ENCODE measurements around the gene XIRP1.
A peak's percentile ranks its signal among the peaks of the same experiment; 100 is the strongest.

XIRP1 gene

DNA sequence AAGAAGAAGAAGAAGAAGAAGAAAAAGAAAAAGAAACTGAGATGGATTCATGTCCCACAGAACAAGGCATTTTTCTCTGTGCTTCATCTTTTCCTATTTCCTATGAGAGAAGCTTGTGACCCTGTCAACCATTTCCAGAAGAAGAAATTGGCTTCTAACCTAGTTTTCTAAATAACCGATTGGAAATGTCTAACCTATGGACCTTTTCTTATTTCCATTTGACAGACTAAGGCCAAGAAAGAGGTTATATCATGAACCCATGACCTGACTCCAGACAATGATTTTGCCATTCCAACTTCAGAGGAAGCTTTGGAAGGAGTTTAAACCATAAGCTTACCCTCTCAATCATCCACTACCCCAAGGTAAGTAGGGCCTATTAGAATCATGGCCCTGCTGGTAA is 22.7 kb downstream of the XIRP1 start:
- DNase-seq (ENCODE audit: low spot score) (no peak), FAIRE-seq (no peak)

DNA sequence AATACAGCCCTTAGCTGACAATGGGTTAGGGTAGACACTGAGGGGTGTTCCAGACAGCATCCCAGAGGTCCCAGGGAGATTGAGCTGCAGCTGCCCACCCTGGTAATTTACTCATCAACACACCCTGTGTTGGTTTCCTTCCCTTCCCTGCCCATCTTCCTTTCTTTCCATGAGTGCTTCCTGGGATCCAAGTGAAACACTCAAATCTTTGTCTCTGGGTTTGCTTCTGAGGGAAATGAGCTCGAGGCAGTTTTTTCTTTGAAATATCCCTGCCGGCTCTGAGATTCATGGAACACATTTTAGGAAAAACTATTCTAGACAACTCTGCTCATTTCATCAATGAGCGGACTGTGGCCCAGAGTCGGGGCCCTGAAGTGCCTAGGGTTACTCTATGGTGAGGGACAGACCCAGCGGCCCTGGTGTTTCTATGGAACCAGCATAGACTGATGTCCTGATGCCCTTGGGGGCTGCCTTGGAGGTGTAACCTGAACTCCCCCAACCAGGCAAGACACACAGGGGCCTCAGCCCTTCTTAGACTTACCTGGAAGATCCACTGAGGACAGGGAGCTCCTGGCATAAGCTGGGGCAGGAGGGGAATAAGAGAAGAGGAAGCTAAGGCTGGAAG is 24.1 kb downstream of the XIRP1 start:
- DNase-seq (ENCODE audit: low spot score), result no peak
- FAIRE-seq, result no peak

DNA sequence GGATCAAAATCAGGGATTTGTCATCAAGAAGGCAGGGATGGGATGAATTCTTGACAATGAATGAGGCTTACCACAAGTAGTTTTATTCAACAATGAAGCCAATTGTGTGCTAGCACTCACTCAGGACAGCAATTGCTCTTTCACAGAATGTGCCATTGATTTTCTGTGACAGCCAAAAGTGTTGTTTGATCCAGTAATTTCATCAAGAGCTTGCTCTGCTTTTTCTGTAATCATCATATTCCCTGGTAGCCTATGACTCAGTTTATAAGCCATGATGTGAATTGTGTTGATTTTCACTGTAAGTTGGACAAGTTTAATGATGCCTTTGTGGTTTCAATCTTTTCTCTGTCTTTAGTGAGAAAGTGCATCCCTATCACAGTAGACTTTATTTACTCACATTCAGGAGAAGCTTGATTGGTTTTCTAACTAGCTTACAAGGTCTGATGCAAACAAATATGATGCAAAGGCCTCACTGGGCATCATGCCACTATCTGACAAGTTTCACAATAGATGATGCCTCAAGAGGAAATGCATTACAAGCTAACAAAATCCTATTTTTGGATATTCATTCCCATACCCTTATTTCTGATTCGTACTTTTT is 25.4 kb downstream of the XIRP1 start:
- DNase-seq (ENCODE audit: low spot score), result no peak
- no peak for FAIRE-seq

DNA sequence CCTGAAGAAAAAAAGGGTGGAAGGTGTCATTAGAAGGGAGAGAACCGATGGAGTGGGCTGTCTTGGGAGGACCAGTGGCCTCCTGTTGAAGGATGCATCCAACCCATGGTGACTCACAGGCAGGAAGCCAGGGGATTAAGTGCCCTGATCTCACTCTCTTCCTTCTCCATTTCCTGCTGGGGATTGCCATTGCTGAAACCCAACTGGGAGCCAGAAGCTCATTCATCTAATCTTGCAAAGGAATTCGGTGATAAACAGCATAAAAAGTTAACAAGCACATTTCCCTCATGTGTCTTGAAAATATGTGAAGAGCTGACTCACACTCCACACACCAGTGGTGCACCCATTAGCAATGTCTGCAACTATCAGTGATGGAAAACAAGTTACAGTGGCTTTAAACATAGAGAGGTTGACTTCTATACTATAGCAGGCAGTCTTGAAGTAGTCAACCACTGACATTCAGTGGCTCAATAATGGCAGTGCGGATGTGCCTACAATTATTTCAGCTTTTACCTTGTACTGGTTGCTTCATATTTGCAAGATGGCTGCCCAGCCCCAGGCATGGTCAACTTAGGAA is 26.2 kb downstream of the XIRP1 start:
- DNase-seq (ENCODE audit: low spot score), result peak; percentile 80
- peak; percentile 22 for FAIRE-seq

DNA sequence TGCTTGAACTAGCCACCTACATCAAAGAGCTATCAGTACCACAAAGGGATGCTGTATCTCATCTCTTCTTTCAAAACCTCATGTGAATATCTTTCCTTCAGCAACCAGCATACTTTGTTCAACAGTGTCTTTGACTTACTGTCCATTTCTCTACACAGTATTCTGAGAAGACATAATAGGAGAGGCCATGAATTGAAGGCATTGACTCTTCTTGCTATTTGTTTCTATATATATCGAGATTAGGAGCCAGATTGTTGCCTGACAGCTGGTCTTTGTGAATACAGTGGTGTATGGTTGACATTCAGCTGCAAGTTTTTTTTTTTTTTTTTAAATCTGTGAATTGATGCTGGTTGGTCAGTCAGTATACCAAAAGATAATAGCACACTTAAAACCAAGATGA is 26.9 kb downstream of the XIRP1 start:
- FAIRE-seq, result no peak
- DNase-seq (ENCODE audit: low spot score), result no peak

DNA sequence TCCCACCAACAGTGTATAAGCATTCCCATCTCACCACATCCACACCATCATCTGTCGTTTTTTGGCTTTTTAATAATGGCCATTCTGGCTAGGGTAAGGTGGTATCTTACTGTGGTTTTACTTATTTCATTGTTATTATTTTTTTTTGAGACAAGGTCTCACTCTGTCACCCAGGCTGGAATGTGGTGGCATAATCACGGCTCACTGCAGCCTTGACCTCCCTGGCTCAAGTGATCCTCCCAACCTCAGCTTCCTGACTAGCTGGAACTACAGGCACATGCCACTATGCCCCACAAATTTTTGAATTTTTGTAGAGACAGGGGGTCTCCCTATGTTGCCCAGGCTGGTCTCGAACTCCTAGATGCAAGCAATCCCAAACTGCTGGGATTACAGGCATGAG is 28.0 kb downstream of the XIRP1 start:
- no peak for FAIRE-seq
- DNase-seq (ENCODE audit: low spot score), result no peak

DNA sequence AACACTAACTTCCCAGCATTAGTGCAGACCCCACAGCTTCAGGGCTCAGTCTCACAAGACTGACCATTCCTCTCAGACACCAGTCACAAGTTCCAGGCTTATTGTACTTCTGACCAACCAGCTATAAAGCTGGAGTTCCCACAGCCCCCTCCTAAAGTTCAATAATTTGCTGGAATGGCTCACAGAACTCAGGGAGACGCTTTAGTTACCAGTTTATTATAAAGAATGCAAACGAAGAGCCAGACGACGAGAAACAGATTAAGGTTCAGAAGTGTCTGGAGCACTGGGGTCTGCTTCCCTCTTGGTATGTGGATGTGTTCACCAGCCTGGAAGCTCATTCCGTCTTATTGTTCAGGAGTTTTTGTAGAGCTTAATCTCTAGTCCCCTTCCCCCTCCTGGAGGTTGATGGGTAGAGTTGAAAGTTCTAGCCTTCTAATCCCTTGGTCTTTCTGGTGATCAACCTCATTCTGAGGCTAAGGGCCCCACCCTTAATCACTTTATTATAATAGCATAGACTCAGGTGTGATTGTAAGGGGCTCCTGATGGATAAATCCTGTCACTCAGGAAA is 34.2 kb downstream of the XIRP1 start:
- FAIRE-seq (no peak), DNase-seq (ENCODE audit: low spot score) (no peak)

DNA sequence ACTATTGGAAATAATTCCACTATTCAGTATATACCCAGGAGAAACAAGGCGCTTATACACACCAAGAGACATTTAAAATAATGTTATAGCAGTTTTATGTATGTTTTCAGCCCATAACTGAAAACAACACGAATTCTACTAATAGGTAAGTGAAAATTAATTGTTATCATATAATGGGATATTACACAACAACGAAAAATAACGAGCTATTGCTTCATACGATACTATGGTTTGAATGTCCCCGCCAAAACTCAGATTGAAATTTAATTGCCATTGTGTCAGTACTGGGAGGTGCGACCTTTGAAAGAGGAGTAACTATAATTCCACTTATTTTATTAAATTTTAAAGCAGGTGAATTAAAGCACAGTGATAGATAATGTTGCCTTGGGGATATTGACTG is 35.0 kb downstream of the XIRP1 start:
- DNase-seq (ENCODE audit: low spot score) (no peak), FAIRE-seq (no peak)

DNA sequence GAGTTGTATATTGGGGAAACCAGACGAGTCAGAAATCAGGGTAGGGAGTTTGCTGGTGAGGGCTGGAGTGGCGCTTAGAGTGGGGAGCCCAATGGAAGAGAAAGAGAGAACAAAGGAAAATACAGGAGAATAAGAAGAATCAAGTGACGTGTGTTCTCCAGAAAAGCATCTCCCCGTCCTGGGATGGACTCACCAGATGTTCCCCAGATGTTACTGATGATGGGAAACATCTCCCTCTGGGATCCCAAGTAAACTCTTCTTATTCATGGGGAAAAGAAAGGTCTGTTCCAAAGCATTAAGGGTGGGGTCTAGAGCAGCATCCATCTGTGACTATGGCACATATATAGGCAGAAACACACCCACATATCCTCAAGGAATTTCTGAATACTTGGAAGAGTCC is 36.0 kb downstream of the XIRP1 start:
- DNase-seq (ENCODE audit: low spot score), result no peak
- no peak for FAIRE-seq

DNA sequence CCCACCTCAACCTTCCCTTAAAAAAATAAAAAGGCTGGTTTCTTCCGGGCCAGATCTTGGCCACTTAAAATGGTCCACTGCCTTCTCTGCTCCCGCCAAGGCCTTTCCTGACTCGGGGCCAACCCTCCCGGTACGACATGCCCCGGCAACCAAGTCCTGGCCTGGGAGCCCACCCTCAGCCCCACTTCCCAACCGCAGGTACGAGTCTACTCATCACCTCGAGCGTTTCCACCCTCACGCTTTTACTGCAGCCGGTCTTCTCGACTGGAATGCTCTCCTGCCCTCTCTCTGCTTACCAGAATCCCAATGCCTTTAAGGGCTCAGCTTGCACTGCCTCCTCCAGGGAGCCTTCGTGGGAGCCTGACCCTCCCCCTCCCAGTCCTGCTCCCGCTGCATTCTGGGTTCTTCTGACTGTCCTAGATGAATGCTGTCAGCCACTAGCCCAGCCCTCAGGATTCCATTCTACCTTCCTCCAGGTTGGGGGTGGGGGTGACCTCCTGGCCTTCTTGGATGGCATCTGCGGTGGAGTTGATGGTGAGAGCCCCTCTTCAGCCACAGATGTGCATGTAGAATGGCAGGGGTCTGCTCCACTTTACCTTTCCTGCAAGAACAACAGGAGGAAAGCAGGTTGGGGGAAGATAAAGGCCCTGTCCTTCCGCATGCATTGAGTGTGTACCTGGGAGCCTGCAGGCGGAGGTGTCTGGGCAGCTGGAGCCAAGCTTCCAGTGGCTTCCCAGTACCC is 37.9 kb downstream of the XIRP1 start:
- DNase-seq (ENCODE audit: low spot score), result peak; percentile 62
- no peak for FAIRE-seq

DNA sequence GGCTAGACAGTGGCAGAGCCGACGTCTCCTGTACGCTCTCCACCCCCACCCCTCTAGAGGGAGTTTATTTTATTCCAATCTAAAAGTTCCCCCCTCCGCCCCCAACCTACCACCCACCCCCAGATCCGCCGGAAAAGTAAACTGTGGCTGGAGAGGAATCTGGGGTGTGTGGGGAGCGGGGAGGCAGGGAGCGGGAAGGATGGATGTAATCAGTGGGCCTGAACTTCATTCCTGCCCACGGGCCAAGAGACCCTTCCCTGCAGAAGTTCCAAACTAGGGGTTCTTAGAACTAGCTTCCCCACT is 38.5 kb downstream of the XIRP1 start:
- no peak for DNase-seq (ENCODE audit: low spot score)
- FAIRE-seq, result no peak

DNA sequence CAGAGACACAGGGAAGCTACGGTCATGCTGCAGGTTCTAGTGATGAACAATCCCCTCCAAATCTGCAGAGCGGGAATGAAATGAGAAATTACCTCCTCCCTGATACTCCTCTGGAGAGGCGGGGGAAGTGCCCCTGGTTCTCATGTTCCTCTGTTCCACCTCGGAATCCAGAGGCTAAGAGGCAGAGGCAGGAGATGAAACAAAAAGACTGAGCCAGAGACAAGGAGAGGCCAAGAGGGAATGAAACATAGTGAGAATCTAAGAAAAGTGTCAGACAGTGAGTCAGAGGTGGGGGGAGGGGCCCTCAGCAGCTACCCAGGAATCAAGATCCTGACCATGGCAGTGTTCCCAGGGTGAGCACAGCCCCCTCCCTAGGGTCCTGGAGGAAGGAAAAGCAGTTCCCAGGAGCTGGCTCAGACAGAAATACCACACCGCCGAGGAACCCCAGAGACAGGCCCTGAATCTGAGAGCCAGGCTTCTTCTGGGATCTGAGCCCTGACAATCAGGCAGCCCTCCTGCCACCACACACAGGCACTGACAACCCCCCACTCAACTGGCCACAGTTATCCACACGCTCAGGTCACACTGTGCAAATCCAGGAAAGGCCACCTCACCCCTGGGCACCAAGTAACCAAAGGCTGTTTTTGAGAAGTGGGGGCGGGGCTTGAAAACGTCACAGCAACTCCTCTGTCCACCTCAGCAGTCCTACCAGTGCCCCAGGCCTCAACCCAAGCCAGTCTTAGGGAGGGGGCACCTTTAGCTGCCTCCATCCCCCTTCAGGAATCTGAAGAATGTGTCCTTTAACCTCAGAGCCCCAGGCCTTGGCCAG is 41.4 kb downstream of the XIRP1 start:
- FAIRE-seq, result peak; percentile 69

DNA sequence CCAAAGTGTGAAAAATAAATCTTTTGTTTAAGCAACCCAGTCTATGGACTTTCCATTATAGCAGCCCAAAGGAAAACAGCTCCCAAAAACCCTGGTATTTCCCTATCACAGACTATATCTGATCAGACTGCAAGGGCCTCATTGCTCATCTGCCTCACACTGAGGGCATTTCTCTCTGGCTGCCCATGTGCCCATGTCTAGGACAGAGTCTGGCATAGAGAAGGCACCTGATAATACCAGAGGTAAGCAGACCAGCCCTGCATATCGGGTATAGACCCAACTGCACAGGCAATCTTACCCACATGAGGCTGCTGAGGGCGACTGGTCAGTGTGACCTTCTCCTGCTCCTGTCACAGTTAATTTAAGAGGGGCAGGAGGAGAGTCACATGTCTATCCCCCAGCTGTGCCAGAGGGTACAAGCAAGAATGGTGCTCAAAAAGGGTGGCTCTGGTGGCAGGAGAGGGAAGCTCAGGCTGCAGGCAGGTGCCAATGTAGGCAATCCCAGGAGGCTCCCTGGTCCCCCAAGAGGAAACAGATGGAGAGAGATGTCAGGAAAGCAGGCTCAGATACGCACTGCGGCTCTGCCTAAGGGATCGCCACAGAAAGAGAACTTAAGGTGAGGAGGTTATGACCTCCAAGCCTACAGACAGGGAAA is 42.1 kb downstream of the XIRP1 start:
- FAIRE-seq (no peak), DNase-seq (ENCODE audit: low spot score) (no peak)

More for the DNA sequence above, 41.4 kb downstream of the XIRP1 start:
- peak; percentile 90 for DNase-seq (ENCODE audit: low spot score)

DNA sequence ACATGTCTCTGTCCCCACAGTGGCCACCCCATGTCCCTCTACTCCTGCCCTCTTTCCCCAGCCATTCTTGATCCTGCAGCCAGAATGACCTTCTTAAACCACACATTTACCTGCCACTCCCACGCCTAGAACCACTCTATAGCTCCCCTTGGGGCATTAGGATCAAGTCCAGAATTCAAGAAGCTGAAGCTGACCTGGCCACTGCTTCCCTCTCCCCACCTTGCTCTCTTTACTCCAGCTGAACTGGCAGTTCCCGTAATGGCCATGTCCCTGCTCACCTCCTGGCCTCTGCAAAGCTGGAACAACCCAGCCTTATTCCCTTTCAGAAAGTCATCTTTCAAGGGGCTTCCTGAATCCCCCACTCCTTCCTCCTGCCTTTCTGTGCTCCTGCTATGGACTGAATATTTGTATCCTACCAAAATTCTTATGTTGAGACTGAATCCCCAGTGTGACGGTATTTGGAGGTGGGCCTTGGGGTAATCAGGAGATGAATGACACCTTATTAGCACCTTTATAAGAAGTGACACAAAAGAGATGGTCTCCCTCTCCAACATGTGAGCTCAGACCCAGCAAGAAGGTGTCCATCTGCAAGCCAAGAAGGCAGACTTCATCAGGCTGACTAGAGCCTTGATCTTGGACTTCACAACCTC is 42.8 kb downstream of the XIRP1 start:
- FAIRE-seq, result no peak

DNA sequence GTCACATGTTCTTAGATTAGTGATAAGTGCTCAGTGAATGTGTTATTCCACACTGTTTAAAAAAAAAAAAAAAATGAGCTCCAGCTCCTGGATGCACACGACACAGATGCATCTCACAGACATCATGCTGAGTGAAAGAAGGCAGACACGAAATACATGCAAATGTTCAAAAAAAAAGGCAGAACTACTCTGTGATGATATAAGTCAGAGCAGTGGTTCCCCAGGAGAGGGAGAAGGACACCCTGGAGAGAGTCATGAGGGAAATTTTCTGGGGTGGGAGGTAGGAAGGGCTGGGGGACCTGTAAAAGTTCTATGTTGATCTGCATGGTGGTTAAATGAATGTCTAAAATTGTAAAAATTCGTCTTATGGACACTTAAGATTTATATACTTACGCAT is 43.3 kb downstream of the XIRP1 start:
- no peak for FAIRE-seq
- DNase-seq (ENCODE audit: low spot score), result no peak

More for the DNA sequence above, 42.8 kb downstream of the XIRP1 start:
- DNase-seq (ENCODE audit: low spot score), result no peak

DNA sequence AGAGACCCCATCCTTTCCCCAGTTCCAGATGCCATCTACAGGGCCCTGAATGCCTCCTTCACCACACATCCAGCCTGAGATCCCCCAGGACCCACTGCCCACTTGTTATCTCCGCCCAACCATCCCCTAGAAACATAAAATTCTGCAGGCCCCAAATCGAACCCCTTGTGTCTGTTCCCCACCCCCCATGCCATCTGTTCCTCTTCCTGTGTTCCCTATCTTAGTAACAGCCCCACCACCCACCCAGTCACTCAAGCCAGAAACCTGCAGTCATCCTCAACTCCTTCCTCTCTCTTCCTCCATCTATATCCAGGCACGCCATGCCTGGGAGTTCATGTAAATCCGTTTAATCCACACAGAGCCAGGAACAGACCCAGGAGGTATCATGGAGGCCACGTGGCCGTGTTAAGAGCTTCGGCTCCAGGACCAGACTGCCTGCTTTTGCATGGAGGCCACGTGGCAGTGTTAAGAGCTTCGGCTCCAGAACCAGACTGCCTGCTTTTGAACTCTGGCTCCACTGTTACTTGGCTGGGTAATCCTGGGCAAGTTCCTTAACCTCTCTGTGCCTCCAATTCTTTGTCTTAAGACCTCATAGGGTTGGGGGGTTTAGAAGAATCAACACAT is 43.8 kb downstream of the XIRP1 start:
- FAIRE-seq (no peak), DNase-seq (ENCODE audit: low spot score) (no peak)

DNA sequence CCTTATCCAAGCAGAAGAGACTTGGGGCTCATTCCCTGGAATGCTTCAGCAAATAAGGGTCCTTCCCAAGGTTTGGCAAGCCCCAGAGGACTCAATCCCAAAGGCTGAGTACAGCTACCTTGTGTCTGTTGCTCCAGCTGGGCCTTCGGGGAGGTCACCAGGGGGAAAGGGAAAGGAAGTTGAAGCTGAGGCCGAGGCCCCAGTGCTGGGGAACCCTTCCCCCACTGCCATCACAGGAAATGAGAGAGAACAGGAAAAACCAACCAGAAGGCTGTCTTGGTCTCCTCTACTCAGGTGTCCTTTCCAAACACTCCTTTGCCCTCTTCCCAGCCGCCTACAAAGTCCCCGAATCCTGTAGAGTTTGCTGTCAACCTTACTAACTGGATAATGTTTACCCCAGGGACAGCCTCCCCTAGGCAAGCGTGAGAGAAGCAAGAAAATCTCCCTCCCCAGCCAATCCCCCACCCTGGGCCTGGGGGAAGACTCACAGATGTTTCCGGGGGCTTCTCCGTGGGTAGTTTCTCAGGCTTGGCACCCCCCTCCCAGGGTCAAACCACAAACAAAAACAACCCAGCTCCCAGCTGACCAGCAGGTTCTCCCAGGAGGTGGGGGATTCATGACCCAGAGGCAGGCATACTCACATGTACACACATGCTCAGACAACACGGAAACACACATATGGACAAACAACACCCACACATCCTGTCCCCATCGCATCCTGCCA is 44.5 kb downstream of the XIRP1 start:
- DNase-seq (ENCODE audit: low spot score), result peak; percentile 16
- FAIRE-seq, result no peak

DNA sequence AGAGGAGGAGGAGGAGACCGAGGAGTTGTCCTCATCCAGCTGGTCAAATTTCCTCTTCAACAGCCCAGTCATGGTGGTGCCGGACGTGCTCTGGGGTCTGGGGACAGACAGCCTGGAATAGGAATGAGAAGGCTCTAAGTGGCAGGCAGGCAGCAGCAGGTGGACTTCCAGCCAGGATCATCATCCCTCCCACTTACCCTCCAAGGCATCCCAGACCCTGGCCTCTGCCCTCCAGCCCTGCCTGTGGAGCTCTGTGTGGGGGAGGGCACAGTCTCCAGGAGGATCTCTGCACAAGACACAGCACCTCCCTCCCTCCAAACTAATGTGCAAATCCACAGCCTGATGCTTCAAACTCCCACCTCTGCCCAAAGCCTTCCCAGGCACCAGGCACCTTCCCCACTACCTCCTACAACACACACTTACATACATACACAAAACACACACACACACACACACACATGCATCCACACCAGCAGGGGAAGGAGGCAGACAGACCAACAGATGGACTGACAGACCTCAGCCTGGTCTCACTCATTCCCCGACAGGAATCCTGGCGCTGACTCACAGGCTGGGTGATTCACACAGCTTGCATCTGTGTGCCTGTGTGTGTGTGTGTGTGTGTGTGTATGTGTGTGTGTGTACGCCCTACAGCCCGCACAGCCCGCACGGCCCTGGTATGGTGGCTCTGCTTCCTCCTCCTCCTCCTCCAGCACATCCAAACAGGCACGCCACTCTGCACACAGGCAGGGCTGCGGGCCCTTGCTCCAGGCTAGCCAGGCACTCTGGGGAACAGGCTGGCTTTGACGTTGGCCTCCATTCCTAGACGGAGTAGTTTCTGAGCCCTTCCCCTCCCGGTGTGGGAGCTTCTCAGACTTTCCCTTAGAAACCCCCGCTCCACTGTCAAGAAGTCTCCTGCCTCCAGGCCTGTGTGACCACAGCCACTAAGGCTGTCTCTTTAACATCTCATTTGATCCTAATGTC is 45.5 kb downstream of the XIRP1 start:
- DNase-seq (ENCODE audit: low spot score) (peak; percentile 90), FAIRE-seq (peak; percentile 14)

All from RCC 7860 (cell line).